SK-N-SH (cell line): ENCODE measurements around the gene RNF11. TPM values are rescaled to one million over a fixed set of nuclear protein-coding genes. Genes with fewer than 3 reads are reported as not detected.
A peak's percentile ranks its signal among the peaks of the same experiment; 100 is the strongest.

Experiments
- CTCF ChIA-PET: fragments of 300-600, 350-600 bp; formaldehyde crosslinking; extraction: SDS; loops from one replicate; lab custom pipeline; 2021; lab: Yijun Ruan, JAX
- POLR2A ChIA-PET: fragments of 350-600 bp; sonication (Branson Sonifier 250); formaldehyde crosslinking; extraction: SDS; loops from one replicate; lab custom pipeline; 2020; ENCODE audit warnings: antibody characterized with exemption, inconsistent platforms; lab: Yijun Ruan, JAX
- DNase-seq: peaks from one replicate; pipeline ENCODE4 v3.0.0; 2012
- H2AFZ ChIP-seq: fragments of 200-600 bp; sonication (generic); 2 replicates; pipeline ENCODE4 v1.8.1; 2016; ENCODE audit warnings: antibody characterized with exemption, mild to moderate bottlenecking, low read depth
- H3F3A ChIP-seq: fragments of 200-600 bp; sonication (generic); replicated peaks from 2 replicates; pipeline ENCODE3; 2016; ENCODE audit warnings: antibody characterized with exemption, mild to moderate bottlenecking; ENCODE audit not compliant: insufficient read depth
- H3K27ac ChIP-seq, 2 experiments: fragments of 200-500 bp in 1 of 2; fragments of 200-600 bp in 1 of 2; sonication (Bioruptor generic) in 1 of 2; sonication (generic), shearing (Covaris generic) in 1 of 2; 2 replicates each; pipeline versions ENCODE4 v1.5.1 to v1.6.1; 2014 to 2016; ENCODE audit warnings: low read depth in 2 of 2, inconsistent platforms in 1 of 2, low read length in 1 of 2, mild to moderate bottlenecking in 1 of 2, mixed read lengths in 1 of 2
- H3K27me3 ChIP-seq: fragments of 200-600 bp; sonication (generic), shearing (Covaris generic); 2 replicates; pipeline ENCODE4 v1.6.1; 2016; ENCODE audit warnings: mixed run types; ENCODE audit not compliant: insufficient read depth
- H3K36me3 ChIP-seq, 2 experiments: fragments of 200-500 bp in 1 of 2; fragments of 200-600 bp in 1 of 2; sonication (Bioruptor generic) in 1 of 2; sonication (generic) in 1 of 2; replicated peaks in 1 of 2; 2 replicates each; pipeline versions ENCODE3 to v1.5.1; 2014 to 2016; ENCODE audit warnings: low read length in 1 of 2, mild to moderate bottlenecking in 1 of 2; ENCODE audit not compliant: insufficient read depth in 2 of 2, control insufficient read depth in 1 of 2
- H3K4me1 ChIP-seq, 2 experiments: fragments of 200-500 bp in 1 of 2; fragments of 200-600 bp in 1 of 2; sonication (Bioruptor generic) in 1 of 2; sonication (generic), shearing (Covaris generic) in 1 of 2; 2 replicates each; pipeline versions ENCODE4 v1.5.1 to v1.6.1; 2014 to 2016; ENCODE audit warnings: low read depth in 1 of 2, low read length in 1 of 2, mixed run types in 1 of 2; ENCODE audit not compliant: insufficient read depth in 2 of 2, control insufficient read depth in 1 of 2
- H3K4me2 ChIP-seq: fragments of 200-600 bp; sonication (generic), shearing (Covaris generic); 2 replicates; pipeline ENCODE4 v1.6.1; 2017; ENCODE audit warnings: mixed run types
- H3K4me3 ChIP-seq, 2 experiments: fragments of 200-500 bp in 1 of 2; fragments of 200-600 bp in 1 of 2; sonication (Bioruptor generic) in 1 of 2; sonication (generic), shearing (Covaris generic) in 1 of 2; 2 replicates each; pipeline versions ENCODE4 v1.5.1 to v1.8.1; 2014 to 2016; ENCODE audit warnings: low read depth in 2 of 2, inconsistent platforms in 1 of 2, low read length in 1 of 2, mild to moderate bottlenecking in 1 of 2, mixed read lengths in 1 of 2, moderate library complexity in 1 of 2
- H3K79me2 ChIP-seq: fragments of 200-600 bp; sonication (generic); 2 replicates; pipeline ENCODE4 v1.8.1; 2017; ENCODE audit warnings: mild to moderate bottlenecking; ENCODE audit not compliant: insufficient read depth
- H3K9ac ChIP-seq: fragments of 200-600 bp; sonication (generic); 2 replicates; pipeline ENCODE4 v1.6.1; 2017; ENCODE audit warnings: mixed run types
- H3K9me2 ChIP-seq: fragments of 200-600 bp; sonication (generic); 2 replicates; pipeline ENCODE4 v1.6.1; 2017; ENCODE audit warnings: mixed run types
- H3K9me3 ChIP-seq: fragments of 200-600 bp; sonication (generic); 2 replicates; pipeline ENCODE4 v1.6.1; 2017; ENCODE audit warnings: mixed run types, mild to moderate bottlenecking, moderate library complexity
- H4K20me1 ChIP-seq: fragments of 200-600 bp; sonication (generic); 2 replicates; pipeline ENCODE4 v1.6.1; 2017; ENCODE audit warnings: mild to moderate bottlenecking, mixed run types; ENCODE audit not compliant: insufficient read depth
- CHD2 ChIP-seq: fragments of 150-350 bp; IDR thresholded peaks from 2 replicates; pipeline ENCODE4 v1.6.1; 2018; ENCODE audit warnings: low read length; ENCODE audit not compliant: partially characterized antibody
- ELF1 ChIP-seq: IDR thresholded peaks from 2 replicates; pipeline ENCODE4 v1.4.0; 2012
- EP300 ChIP-seq, 2 experiments: IDR thresholded peaks; 2 replicates each; pipeline versions ENCODE4 v1.4.0 to v1.6.1; 2012; ENCODE audit warnings: borderline replicate concordance in 1 of 2, low read depth in 1 of 2, low read length in 1 of 2
- FOSL2 ChIP-seq: IDR thresholded peaks from 2 replicates; pipeline ENCODE4 v1.4.0; 2012; ENCODE audit warnings: low read depth, mild to moderate bottlenecking, moderate library complexity, borderline replicate concordance
- FOXJ3 ChIP-seq: sonication (generic); formaldehyde crosslinking; IDR thresholded peaks from 2 replicates; pipeline ENCODE4 v1.5.1; 2020; ENCODE audit warnings: mild to moderate bottlenecking, missing genetic modification reagents
- GATA2 ChIP-seq: sonication (generic); formaldehyde crosslinking; IDR thresholded peaks from 2 replicates; pipeline ENCODE4 v1.5.0; 2020; ENCODE audit warnings: mild to moderate bottlenecking, missing genetic modification reagents
- JUND ChIP-seq: IDR thresholded peaks from 2 replicates; pipeline ENCODE4 v1.4.0; 2012
- MAX ChIP-seq: IDR thresholded peaks from 2 replicates; pipeline ENCODE4 v1.4.0; 2012; ENCODE audit warnings: low read depth
- MEF2A ChIP-seq: IDR thresholded peaks from 2 replicates; pipeline ENCODE4 v1.4.0; 2012; ENCODE audit warnings: low read depth, borderline replicate concordance
- MXI1 ChIP-seq: IDR thresholded peaks from 2 replicates; pipeline ENCODE4 v1.6.1; 2012; ENCODE audit warnings: mild to moderate bottlenecking, low read depth, low read length, improper control_type of control experiment
- POLR2AphosphoS5 ChIP-seq: IDR thresholded peaks from 2 replicates; pipeline ENCODE4 v1.6.1; 2012; ENCODE audit warnings: low read depth, low read length
- RAD21 ChIP-seq: IDR thresholded peaks from 2 replicates; pipeline ENCODE4 v1.6.1; 2012; ENCODE audit warnings: mild to moderate bottlenecking, low read length
- RXRA ChIP-seq: IDR thresholded peaks from 2 replicates; pipeline ENCODE4 v1.4.0; 2012; ENCODE audit warnings: low read depth, mild to moderate bottlenecking, borderline replicate concordance
- SIN3A ChIP-seq: IDR thresholded peaks from 2 replicates; pipeline ENCODE4 v1.6.1; 2012; ENCODE audit warnings: low read depth, mild to moderate bottlenecking, low read length, moderate library complexity, borderline replicate concordance
- SMC3 ChIP-seq: IDR thresholded peaks from 2 replicates; pipeline ENCODE4 v1.6.1; 2012; ENCODE audit warnings: low read depth, low read length, improper control_type of control experiment
- TCF12 ChIP-seq: IDR thresholded peaks from 2 replicates; pipeline ENCODE4 v1.4.0; 2012
- TEAD4 ChIP-seq: IDR thresholded peaks from 2 replicates; pipeline ENCODE4 v1.4.0; 2012; ENCODE audit warnings: mild to moderate bottlenecking, borderline replicate concordance; ENCODE audit not compliant: insufficient read depth
- USF1 ChIP-seq: IDR thresholded peaks from 2 replicates; pipeline ENCODE4 v1.4.0; 2012; ENCODE audit warnings: low read depth, borderline replicate concordance
- YY1 ChIP-seq: IDR thresholded peaks from 2 replicates; pipeline ENCODE4 v1.4.0; 2012; ENCODE audit warnings: low read depth, mild to moderate bottlenecking
- ZBTB33 ChIP-seq: IDR thresholded peaks from 2 replicates; pipeline ENCODE4 v1.4.0; 2012; ENCODE audit warnings: low read depth, borderline replicate concordance
- WGBS: methylation state at CpG from one replicate; pipeline ENCODE4 v1.1.6; 2017; ENCODE audit warnings: low lambda C conversion rate; 5-methylcytosine and 5-hydroxymethylcytosine counted together
- polyA plus RNA-seq, 3 experiments: library from polyadenylated mRNA; depleted of rRNA; stranded (reverse); fragments of >200 nt; gene quantifications; 2 replicates each; pipeline ENCODE4 v1.2.3, GENCODE V29; 2012
- TF ChIP-seq, protein P1 (sequence below): IDR thresholded peaks from 2 replicates; pipeline ENCODE4; 2012
- TF ChIP-seq, protein P2 (sequence below): fragments of 150-350 bp; IDR thresholded peaks from 2 replicates; pipeline ENCODE4 v1.6.1; 2017; ENCODE audit warnings: antibody characterized with exemption, low read length, low read depth, borderline replicate concordance
- TF ChIP-seq, protein P3 (sequence below): fragments of 150-350 bp; IDR thresholded peaks from 2 replicates; pipeline ENCODE4 v1.6.1; 2016; ENCODE audit warnings: mild to moderate bottlenecking, low read depth, low read length
- TF ChIP-seq, protein P4 (sequence below): IDR thresholded peaks from 2 replicates; pipeline ENCODE4 v1.6.1; 2012; ENCODE audit warnings: mild to moderate bottlenecking, low read depth, low read length, moderate library complexity

RNF11 gene
- polyA plus RNA-seq, 1 of the 3 experiments (the other 2 are of a cell fraction) = 62.5 TPM

DNA sequence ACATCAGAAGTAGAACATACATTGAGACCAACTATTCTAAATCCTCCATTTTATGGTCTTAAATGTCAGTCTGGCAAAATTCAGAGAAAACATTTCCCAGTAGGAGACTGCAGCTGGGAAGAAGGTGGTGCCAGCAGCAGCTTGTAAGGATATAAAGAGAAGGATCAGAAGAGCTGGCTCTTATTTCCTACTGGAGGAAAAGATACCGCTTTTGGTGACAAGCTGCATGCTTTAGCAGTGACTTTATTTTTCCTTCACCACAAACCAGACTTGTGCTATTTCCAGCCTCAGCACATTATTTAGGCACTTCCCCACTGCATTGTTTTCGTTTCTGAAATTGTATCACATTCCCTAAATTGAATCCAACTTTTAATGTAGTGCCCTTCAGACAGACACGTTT, 28.4 kb downstream of the RNF11 start:
- H3K9me2 ChIP-seq = no peaks in the 10 kb centered on the region
- WGBS = 13% methylated on average over 3 of the region's 3 CpGs
- POLR2A ChIA-PET = no interaction called here
- peak overlapping the region; percentile 51 for H3K4me2 ChIP-seq
- peaks cover 34% of the 10 kb centered on the region for H3F3A ChIP-seq
- peak overlapping the region; percentile 18; the same call in 1 of the 2 replicates for H3K9ac ChIP-seq
- CTCF ChIA-PET = interaction anchor here (0.7 kb wide), 1 partner anchor 72 kb away, joined by 4 read pairs; no protein-coding TSS in a partner anchor
- no peaks in the 10 kb centered on the region for H3K36me3 ChIP-seq
- no peak overlapping the region for H3K4me3 ChIP-seq
- peaks cover 9 to 69% of the 10 kb centered on the region in 2 experiments for H3K4me1 ChIP-seq
- no peak for DNase-seq
- H2AFZ ChIP-seq = no peak overlapping the region
- H3K79me2 ChIP-seq = peaks cover 91% of the 10 kb centered on the region
- H3K27ac ChIP-seq = peak overlapping the region; percentile 29 to 78; a peak in 3 of 4 replicates
- no peaks in the 10 kb centered on the region for H3K9me3 ChIP-seq
- H3K27me3 ChIP-seq = no peaks in the 10 kb centered on the region
- peaks cover 29% of the 10 kb centered on the region for H4K20me1 ChIP-seq
- TF ChIP-seq, protein P1, sequence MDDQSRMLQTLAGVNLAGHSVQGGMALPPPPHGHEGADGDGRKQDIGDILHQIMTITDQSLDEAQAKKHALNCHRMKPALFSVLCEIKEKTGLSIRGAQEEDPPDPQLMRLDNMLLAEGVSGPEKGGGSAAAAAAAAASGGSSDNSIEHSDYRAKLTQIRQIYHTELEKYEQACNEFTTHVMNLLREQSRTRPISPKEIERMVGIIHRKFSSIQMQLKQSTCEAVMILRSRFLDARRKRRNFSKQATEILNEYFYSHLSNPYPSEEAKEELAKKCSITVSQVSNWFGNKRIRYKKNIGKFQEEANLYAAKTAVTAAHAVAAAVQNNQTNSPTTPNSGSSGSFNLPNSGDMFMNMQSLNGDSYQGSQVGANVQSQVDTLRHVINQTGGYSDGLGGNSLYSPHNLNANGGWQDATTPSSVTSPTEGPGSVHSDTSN = peak; percentile 71
- TF ChIP-seq CHD2 (no peak), USF1 (no peak), SMC3 (no peak), FOSL2 (peak; percentile 70; the same call in 1 of the 2 replicates), GATA2 (CRISPR knock-in tag) (no peak), MXI1 (no peak), TEAD4 (peak; percentile 74), ZBTB33 (no peak), SIN3A (no peak), FOXJ3 (CRISPR knock-in tag) (no peak), RXRA (peak; percentile 36; the same call in 1 of the 2 replicates), YY1 (no peak), TCF12 (peak; percentile 91), ELF1 (peak; percentile 24; the same call in 1 of the 2 replicates), MAX (peak; percentile 40; the same call in 1 of the 2 replicates), JUND (peak; percentile 77), EP300 (IDR thresholded peaks at IDR 0.05; ENCODE audit: borderline replicate concordance in 1 of 2, low read depth in 1 of 2, low read length in 1 of 2) (peak in 1 of 2 experiments; percentile 83; a peak in 1 of 4 replicates), RAD21 (no peak), MEF2A (peak; percentile 96), POLR2AphosphoS5 (no peak)
- TF ChIP-seq, protein P2, sequence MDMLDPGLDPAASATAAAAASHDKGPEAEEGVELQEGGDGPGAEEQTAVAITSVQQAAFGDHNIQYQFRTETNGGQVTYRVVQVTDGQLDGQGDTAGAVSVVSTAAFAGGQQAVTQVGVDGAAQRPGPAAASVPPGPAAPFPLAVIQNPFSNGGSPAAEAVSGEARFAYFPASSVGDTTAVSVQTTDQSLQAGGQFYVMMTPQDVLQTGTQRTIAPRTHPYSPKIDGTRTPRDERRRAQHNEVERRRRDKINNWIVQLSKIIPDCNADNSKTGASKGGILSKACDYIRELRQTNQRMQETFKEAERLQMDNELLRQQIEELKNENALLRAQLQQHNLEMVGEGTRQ = no peak
- TF ChIP-seq, protein P3, sequence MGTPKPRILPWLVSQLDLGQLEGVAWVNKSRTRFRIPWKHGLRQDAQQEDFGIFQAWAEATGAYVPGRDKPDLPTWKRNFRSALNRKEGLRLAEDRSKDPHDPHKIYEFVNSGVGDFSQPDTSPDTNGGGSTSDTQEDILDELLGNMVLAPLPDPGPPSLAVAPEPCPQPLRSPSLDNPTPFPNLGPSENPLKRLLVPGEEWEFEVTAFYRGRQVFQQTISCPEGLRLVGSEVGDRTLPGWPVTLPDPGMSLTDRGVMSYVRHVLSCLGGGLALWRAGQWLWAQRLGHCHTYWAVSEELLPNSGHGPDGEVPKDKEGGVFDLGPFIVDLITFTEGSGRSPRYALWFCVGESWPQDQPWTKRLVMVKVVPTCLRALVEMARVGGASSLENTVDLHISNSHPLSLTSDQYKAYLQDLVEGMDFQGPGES = no peak
- TF ChIP-seq, protein P4, sequence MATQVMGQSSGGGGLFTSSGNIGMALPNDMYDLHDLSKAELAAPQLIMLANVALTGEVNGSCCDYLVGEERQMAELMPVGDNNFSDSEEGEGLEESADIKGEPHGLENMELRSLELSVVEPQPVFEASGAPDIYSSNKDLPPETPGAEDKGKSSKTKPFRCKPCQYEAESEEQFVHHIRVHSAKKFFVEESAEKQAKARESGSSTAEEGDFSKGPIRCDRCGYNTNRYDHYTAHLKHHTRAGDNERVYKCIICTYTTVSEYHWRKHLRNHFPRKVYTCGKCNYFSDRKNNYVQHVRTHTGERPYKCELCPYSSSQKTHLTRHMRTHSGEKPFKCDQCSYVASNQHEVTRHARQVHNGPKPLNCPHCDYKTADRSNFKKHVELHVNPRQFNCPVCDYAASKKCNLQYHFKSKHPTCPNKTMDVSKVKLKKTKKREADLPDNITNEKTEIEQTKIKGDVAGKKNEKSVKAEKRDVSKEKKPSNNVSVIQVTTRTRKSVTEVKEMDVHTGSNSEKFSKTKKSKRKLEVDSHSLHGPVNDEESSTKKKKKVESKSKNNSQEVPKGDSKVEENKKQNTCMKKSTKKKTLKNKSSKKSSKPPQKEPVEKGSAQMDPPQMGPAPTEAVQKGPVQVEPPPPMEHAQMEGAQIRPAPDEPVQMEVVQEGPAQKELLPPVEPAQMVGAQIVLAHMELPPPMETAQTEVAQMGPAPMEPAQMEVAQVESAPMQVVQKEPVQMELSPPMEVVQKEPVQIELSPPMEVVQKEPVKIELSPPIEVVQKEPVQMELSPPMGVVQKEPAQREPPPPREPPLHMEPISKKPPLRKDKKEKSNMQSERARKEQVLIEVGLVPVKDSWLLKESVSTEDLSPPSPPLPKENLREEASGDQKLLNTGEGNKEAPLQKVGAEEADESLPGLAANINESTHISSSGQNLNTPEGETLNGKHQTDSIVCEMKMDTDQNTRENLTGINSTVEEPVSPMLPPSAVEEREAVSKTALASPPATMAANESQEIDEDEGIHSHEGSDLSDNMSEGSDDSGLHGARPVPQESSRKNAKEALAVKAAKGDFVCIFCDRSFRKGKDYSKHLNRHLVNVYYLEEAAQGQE = no peak
